Stimulated activated CD4-positive, alpha-beta T cell treated with anti-CD3 and anti-CD28 coated beads, Interleukin-4, amount 100 ng/mL, for 48 hours (primary cell): ENCODE data around the gene SPDL1.

Experiments used
- DNase-seq, 2 donors: peaks; one replicate each; pipeline ENCODE4 v3.0.0-alpha.2; 2020; ENCODE audit warnings: low read depth in 2 of 2

The SPDL1 gene, protein sequence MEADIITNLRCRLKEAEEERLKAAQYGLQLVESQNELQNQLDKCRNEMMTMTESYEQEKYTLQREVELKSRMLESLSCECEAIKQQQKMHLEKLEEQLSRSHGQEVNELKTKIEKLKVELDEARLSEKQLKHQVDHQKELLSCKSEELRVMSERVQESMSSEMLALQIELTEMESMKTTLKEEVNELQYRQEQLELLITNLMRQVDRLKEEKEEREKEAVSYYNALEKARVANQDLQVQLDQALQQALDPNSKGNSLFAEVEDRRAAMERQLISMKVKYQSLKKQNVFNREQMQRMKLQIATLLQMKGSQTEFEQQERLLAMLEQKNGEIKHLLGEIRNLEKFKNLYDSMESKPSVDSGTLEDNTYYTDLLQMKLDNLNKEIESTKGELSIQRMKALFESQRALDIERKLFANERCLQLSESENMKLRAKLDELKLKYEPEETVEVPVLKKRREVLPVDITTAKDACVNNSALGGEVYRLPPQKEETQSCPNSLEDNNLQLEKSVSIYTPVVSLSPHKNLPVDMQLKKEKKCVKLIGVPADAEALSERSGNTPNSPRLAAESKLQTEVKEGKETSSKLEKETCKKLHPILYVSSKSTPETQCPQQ

DNA sequence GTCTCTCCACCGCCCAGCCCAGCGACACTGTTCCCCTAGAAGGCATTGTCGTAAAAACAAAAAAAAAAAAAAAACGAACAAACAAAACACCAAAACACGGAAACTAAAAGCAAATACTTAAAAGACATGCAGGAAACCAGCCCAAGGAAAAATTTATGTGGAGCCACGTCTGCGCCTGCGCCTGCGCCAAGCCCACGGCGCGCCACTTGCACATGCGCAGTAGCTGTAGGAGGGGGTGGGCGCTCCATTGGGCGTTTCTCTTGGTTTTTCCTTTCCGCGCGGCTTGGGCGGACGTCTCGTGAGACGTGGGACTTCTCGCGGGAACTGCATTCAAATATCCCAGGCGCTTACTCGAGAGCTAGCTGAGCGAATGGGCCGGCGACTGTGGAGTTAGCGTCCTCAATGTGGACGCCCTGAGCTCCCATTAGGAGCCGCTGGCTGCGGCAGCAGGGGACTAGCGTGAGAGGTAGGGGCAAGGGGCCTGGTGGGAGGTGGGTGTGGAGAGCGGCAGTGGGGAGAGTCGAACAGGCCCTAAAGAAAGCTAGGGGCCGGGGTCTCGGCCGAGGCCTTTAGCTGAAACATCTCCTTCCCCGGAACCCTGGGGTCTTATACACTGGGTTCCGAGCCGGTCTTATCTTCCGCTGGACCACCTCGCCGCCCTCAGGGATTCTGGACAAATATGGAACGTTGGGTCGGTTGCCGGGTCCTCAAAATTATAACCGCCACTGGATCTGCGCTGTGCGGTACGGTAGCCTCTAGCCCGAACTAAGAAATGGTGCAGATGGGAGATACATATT is at the start of gene SPDL1:
Gene SPDL1, plus strand, starts transcription at position 350 of the 797 bp plus-strand sequence. CDS start 4,644 bp downstream, outside the sequence.
- DNase-seq = peak; percentile 90 to 91

DNA sequence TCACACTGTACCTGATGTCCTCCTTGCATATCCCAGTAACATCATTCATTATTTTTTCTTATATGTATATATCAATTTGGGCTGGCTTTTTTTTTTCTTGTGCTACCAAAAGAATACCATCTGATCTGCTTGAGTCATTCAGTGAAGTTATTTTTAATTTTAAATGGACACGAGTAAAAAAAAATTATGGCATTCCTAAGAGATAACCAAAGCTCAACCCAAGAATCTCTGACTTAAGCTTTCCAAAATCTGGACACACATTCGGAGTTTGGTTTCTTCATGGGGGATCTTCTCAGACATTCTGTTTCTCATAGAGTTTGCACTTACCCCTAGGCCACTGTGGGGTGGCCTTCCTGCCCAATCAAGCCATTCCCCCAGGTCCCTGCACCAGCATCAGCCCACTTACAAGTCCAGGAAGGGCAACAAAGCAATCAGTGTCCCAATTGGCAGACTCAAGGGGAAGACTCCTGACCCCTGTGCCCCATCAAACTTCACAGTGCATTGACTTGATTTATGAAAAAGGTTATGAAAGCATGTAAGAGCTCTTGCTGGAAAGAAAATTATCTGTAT is 49.2 kb upstream of the SPDL1 start:
- DNase-seq = no peak

DNA sequence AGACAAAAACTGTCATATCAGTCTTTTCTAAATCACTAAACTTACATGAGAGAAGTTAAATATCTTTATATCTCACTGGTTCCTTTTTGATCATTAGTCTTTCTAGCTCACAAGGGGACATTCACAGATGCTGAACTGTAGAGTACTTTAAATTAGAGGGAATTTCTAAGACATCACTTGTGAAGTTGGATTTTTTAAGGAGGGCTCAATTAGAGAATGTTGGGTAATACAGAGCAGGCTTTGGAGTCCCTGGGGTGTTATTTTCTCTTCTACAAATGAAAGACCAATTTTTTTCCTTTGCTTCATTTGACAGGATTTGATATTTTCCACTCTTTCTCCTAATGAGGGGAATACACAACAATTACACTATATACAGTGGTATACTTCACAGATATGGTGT is 48.6 kb upstream of the SPDL1 start:
- DNase-seq = no peak

DNA sequence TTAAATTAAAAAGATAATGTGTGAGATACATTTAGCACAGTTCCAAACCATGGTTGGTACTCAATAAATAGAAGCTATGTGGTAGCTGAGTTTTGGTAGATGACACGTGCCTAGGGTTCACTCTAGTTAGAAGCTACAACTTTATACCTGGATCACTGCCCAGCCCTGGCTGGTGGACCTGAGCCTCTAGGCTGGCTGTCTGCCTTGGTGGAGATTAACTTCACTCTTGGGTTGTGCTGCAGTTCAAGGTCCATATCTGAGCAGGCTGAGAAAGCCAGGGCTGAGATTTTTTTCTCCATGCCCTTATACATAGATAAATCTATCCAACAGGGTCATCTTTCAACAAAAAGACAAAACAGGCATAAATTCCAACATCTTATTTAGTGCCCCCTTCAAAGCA is 44.6 kb upstream of the SPDL1 start:
- no peak for DNase-seq

DNA sequence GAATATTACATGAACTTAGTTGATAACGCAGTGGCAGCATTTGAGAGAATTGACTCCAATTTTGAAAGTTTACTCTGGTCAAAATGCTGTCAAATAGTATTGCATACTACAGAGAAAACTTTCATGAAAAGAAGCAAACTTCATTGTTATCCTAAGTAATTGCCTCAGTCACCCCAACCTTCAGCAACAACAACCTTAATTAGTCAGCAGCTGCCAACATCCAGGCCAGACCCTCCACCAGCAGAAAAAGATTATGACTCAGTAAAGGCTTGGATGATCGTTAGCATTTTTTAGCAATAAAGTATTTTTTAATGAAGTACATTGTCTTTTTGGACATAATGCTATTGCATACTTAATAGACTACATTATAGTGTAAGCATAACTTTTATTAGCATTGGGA is 40.8 kb upstream of the SPDL1 start:
- DNase-seq = no peak

DNA sequence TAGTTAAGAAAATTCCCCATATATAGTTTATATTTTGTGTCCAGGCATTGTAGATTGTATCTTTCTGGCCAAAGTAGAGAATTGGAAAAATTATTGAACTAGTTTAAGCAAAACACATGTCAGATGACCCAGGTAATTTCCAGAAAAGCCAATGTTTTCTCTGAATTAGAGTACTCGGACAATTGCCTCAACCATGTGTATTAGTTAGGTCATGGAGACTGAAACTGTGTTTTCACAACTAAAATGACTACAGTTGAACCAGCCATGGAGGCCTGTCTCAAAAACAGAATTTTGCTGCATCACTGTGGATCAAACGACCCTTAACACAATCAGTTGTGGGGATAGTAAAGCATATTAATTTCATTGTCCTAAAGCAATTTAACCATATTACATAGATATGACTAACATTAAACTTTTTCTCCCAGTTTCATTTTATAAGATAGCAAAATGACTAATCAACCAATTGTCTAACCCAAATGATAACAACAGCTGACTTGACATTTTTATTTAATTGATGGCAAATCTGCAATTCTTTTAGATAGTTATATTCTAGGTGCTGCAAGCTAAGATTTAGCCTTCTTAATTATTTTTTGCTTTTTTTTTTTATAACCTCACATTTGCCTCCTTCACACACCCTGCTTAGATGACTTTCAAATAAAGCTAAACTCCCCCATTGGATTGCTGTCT is 39.2 kb upstream of the SPDL1 start:
- no peak for DNase-seq

DNA sequence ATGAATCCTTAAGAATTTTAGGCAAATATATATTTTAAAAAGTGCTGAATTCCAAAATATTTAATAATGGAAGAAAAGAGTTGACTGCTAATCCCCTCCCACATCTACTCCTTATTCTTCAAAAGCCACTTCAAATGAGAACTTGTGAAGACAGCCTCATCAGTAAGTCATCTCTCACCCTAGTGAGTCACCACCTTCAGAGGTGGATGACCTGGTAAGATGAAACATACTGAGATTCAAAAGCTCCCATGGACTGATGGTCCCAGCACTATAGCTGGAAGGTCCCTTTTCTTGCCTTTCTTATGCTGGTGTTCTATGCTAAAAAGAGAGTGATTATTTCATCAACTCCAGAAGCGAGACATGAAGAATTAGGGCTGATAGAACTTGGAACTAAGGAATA is 37.8 kb upstream of the SPDL1 start:
- DNase-seq = no peak

DNA sequence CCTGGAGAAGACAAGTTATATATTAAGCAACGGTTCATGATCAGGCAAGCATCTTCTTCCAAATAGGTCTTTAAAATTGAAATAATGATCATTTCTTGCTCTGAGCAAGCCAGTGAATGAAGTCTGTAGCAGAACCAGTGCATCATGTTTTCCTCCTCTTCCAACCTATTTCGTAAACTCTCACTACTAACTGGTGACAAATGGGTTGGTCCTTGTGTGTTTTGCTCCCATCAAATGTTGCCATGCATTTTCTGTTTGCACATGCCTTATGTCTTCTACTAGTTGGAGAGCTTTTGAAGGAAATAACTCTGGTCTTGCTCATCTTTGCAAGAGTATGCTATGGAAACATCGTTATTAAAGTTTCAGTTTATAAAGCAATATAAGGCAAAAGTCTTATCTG is 37.2 kb upstream of the SPDL1 start:
- no peak for DNase-seq

DNA sequence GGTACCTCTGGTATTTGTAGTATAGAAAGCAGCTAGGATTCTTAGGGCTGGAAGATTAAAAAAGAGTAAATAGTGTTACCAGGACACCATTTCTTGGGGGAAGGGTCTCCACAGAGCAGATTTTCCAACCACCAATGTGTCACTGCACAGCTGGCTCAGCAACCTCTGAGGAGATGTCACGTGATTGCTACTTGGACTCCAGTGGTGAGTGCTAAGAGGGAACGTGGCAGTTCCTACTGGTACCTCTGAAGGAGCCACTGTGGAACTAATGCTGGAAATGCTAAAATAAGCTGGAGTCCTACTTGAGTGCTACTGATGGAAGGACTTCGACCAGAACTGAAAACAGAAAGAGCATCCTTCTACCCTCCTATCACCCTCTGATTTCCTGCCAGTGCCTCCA is 36.1 kb upstream of the SPDL1 start:
- no peak for DNase-seq

DNA sequence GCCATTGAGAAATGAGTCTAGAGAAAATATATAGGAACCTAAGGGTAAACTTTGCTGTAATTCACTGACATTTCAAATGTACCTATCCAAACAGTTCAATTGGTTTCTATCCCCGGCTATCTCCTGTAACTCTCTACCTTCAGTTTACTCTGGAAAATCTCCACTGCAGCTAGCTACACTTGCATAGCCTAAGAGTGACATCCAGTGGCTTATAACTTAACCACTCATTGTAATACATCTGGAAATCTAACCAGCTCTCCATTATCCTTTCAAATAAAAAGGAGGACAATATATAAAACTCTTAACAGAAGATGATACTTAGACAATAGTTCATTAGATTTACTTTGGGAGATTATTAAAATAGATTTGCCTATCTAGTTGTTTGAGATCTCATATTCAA is 35.3 kb upstream of the SPDL1 start:
- no peak for DNase-seq

DNA sequence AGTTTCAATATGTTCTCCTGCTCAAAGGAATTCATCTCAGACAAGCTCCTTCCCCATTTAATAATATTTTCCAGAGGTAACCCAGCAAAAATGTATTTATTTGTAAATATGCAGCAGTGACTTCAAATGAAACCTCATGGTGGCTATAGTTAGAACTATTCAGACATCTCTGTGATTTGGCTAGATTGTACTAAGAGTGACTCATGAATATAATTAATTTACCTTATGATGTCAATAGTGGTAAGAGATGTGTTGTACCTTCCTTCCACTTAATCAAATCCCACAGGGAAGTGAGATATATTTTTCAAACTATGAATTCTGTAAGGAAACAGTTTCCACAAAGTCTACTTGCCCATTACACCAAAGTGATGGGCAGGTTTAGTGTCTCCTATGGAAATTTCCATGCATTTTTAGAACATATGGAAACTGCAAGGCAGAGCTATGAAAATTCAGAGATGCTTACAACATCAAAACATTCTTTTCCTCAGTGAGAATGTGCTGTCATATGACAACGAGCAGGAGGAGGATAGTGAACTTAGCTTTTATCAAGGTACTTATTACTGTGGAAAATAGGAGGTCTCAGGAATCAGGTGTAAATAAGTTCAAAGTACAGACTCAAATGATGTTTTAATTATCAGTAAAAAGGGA is 34.0 kb upstream of the SPDL1 start:
- no peak for DNase-seq

DNA sequence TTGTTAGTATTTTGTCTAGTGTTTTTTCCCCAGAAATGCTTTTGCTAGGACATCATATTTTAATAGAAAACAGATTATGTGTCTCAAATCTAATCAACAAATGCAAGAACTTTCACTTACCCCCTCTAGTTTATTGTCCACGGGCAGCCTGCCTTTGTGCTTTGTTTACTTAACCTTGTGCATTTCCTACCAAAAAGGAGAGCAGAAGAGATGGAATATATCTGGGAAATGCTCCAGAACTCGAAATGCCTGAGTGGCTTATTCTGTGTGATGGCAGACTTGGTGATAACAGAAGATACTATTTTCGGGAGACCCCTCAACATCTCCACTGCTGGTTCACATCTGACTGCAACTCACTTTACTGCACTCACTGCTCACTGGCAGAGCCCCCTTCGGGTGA is 33.3 kb upstream of the SPDL1 start:
- DNase-seq = no peak

DNA sequence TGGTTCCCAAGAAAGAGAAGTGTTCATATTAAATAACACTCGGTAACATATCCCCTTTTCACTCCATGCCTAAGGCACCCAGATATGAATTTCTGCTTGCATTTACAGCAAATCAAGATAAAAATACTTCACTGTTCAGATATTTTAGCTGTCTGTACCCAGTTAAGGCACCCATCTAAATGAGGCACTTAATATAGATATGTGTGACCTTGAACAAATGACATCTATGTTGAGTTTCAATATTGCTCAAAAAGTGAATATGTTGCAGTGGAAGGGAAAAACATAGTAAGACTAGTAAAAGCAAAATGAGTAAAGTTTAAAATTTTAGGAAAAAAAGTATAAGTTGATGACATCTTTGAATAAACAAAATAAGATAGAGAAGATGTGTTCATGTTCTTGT is 32.4 kb upstream of the SPDL1 start:
- no peak for DNase-seq

DNA sequence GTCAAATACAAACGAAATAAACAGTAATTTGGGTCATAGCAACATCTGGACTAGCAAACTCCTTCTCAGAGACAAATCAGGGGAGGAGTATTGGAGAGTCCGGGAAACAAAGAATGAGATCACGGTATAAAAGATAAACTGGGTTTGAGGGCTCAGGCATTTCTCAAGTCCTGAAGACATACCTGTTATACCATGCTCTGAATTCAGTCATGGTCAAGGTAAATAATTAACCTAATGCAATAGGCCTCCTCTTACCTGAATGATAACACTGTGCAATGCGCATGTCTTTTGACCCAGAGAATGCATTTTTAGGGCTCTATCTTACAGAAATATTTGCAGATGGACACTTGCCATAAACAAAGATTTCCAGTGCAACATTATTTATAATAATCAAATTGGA is 31.9 kb upstream of the SPDL1 start:
- DNase-seq = no peak

DNA sequence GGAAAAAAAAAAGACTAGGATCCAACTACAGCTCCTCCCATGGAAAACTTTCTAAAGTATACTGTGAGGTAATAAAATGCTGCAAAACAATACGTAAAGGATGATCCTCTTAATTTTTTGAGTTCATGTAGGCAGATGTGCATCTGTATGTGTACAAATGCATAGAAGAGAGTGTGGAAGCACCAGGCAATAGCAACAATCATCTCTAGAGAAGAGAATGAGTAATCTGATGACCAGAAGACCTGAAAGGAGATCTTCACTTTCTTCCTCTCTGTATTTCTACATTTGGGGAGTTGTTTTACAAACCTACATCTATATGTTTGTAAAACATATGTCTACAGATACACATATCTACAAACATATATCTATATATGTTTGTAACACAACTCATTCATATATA is 29.3 kb upstream of the SPDL1 start:
- no peak for DNase-seq

DNA sequence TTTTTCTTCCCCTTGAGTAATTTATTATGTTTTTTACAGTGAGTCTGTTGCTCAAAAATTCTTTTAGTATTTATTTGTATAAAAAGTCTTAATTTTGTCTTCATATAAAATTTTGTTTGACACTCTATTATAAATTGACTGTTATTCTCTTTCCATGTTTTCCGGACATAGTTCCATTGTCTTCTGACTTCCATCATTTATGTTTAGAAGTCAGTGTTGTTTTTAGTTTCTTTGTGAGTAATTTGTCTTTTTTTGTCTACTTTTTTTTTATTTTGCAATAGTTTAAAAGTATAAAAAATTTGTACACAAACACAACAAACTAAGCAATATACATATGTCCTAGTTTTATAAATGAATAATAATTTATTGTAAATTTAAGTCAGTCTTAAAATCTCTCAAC is 25.7 kb upstream of the SPDL1 start:
- DNase-seq = no peak

DNA sequence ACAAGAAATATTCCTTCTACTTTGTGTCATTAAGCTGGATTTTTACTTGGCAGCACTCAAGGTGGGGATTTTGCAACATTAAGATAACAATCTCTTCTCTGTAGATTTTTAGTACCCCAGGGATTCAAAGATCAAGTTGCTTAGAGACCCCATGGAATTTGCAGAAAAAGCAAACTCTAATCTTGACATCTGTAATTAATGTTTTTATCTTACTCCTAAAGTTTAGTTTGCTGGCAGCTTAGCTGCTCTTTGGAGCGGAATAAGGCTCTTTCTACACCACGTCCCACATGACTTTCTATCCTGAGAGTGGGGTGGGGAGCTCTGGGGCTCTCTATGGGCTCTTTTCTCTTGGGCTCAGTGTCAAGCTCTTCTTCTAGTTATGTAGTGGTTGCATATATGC is 21.7 kb upstream of the SPDL1 start:
- no peak for DNase-seq

DNA sequence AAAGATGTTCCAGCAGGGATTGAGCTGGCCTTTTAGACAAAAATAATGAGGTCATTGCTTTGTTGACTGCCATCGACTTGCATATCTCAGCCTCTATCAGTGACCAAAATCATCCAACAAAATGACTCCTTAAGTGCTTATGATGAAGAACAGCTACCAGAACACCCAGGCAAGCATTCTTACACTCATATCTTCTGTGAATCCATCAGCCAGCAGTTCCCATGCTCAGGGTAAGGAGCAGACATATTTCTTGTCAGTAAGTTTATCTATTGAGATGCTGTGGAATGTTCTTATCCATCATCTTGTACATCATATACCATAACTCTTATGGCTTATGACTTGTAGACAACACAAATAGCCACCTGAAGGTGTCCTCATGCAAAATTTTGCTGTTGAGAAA is 20.2 kb upstream of the SPDL1 start:
- DNase-seq = no peak

DNA sequence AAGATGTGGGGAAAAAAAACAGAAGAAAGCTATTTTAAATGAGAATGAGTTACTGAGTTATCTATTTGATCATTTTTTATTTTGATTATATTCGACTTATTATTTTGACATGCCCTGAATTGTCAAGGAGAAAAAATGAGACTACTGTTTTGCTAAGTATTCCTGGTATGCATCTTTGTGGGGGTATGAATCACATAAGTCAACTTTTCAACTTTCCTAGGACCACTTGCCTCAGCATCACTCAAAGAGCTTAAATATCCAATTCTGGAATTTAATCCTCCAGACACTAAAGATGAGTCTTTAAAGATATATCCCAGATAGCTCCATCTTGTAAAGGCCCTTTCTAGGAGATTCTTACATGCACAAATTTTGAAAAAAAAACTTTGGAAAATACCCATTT is 17.4 kb upstream of the SPDL1 start:
- no peak for DNase-seq

DNA sequence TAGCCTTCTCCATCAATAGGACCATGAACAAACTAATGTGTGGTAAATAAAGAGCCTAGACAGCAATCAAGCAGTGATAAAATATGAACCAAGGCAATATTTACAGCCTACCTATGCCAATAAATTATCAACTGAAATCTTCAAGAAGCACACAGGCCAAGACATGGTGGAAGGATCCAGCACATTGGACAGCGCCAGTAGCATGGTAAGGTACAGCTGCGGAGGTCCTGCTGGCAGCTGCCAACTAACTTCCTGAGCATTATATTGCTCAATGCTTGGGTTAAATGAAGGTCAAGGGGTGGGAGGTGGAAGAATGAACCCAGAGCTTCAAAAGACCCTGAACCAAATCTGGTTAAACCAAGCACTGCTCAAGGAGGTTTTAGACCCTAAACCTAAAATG is 16.5 kb upstream of the SPDL1 start:
- no peak for DNase-seq

DNA sequence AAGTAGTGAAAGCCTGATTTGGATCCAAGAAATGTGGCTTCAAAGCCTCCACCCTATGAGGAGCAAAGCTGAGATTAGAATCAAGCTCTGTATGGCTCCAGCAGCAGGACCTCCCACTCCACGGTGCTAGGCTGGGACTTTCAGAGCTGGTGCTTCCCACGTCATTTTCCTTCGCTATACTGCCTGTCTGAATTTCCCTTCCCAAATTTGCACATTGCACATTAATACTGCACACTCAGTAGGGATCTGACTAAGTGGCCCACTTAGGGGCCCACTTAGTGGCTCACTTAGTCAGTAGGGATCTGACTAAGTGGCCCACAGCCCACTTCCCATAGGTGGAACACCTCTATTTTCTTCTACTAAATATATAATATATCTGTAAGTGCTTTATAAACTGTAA is 14.1 kb upstream of the SPDL1 start:
- no peak for DNase-seq
